Endothelial cell of umbilical vein (primary cell): ENCODE results near the gene CUBN. TPM values are rescaled to one million over a fixed set of nuclear protein-coding genes. Genes with fewer than 3 reads are reported as not detected.
A peak's percentile ranks its signal among the peaks of the same experiment; 100 is the strongest.

ENCODE experiments used
- BruUV-seq: library from RNA; stranded (reverse); fragments of 400-500 nt; replicated peaks from 2 replicates; lab custom pipeline; 2021; lab: Mats Ljungman, UMichigan
- CTCF ChIA-PET: fragments of 300-600, 350-600 bp; sonication (Branson Sonifier 250); formaldehyde crosslinking; loops from one replicate; lab custom pipeline; 2021; ENCODE audit warnings: antibody characterized with exemption, inconsistent platforms; lab: Charles Lee
- POLR2A ChIA-PET: fragments of 300-600, 350-600 bp; sonication (Branson Sonifier 250); formaldehyde crosslinking; loops from one replicate; lab custom pipeline; 2021; ENCODE audit warnings: antibody characterized with exemption, inconsistent platforms; lab: Charles Lee
- DNase-seq: peaks from one replicate; pipeline ENCODE4 v3.0.0-alpha.2; 2011; ENCODE audit warnings: low read depth, low spot score
- FAIRE-seq: peaks from 2 replicates; lab custom pipeline; 2011; peaks lifted over from hg19 to GRCh38; lab: Jason Lieb, UNC
- H2AFZ ChIP-seq: 2 replicates; pipeline ENCODE4 v1.6.0; 2012; ENCODE audit warnings: low read depth, low read length, control low read depth, inconsistent platforms
- H3K27ac ChIP-seq: 2 replicates; pipeline ENCODE4 v1.5.1; 2011; ENCODE audit warnings: low read depth, mild to moderate bottlenecking, control low read depth, low read length, moderate library complexity; ENCODE audit not compliant: insufficient read depth
- H3K27me3 ChIP-seq, 2 experiments: 2 replicates each; pipeline versions ENCODE4 v1.6.0 to v1.6.1; 2011; ENCODE audit warnings: low read length in 2 of 2, mixed read lengths in 1 of 2; ENCODE audit not compliant: control insufficient read depth in 2 of 2, insufficient read depth in 2 of 2
- H3K36me3 ChIP-seq, 2 experiments: 2 replicates in 1 of 2; 3 replicates in 1 of 2; pipeline ENCODE4 v1.5.1; 2011; ENCODE audit warnings: low read length in 2 of 2, mild to moderate bottlenecking in 1 of 2, moderate library complexity in 1 of 2; ENCODE audit not compliant: control insufficient read depth in 2 of 2, insufficient read depth in 2 of 2; ENCODE audit errors: extremely low read depth in 1 of 2
- H3K4me1 ChIP-seq: 3 replicates; pipeline ENCODE4 v1.5.1; 2011; ENCODE audit warnings: mild to moderate bottlenecking, low read length; ENCODE audit not compliant: control insufficient read depth, insufficient read depth; ENCODE audit errors: extremely low read depth
- H3K4me2 ChIP-seq: 2 replicates; pipeline ENCODE4 v1.6.1; 2011; ENCODE audit warnings: low read length, control low read depth, mixed read lengths; ENCODE audit not compliant: insufficient read depth
- H3K4me3 ChIP-seq, 3 experiments: fragments of 200-600 bp in 1 of 3; sonication (generic), shearing (Covaris generic) in 1 of 3; replicated peaks in 1 of 3; 2 replicates each; pipeline ENCODE4 v1.5.1; 2011 to 2016; ENCODE audit warnings: control low read depth in 3 of 3, low read length in 3 of 3, mild to moderate bottlenecking in 2 of 3, inconsistent platforms in 1 of 3, low read depth in 1 of 3, moderate library complexity in 1 of 3; ENCODE audit not compliant: insufficient read depth in 1 of 3
- H3K79me2 ChIP-seq: 2 replicates; pipeline ENCODE4 v1.6.0; 2012; ENCODE audit warnings: low read length, inconsistent platforms; ENCODE audit not compliant: control insufficient read depth, insufficient read depth
- H3K9ac ChIP-seq: replicated peaks from 2 replicates; pipeline ENCODE3; 2011; ENCODE audit warnings: low read length, control low read depth; ENCODE audit not compliant: insufficient read depth; ENCODE audit errors: extremely low read depth
- H3K9me1 ChIP-seq: replicated peaks from 3 replicates; pipeline ENCODE4 v1.6.0; 2011; ENCODE audit warnings: mild to moderate bottlenecking, low read length; ENCODE audit not compliant: control insufficient read depth, insufficient read depth; ENCODE audit errors: extremely low read depth
- H3K9me3 ChIP-seq: replicated peaks from 2 replicates; pipeline ENCODE4 v1.5.1; 2012; ENCODE audit warnings: low read length, inconsistent platforms; ENCODE audit not compliant: control insufficient read depth, insufficient read depth
- H4K20me1 ChIP-seq: replicated peaks from 2 replicates; pipeline ENCODE3; 2011; ENCODE audit warnings: mild to moderate bottlenecking, low read length; ENCODE audit not compliant: control insufficient read depth, insufficient read depth; ENCODE audit errors: extremely low read depth
- EZH2 ChIP-seq: IDR thresholded peaks from 2 replicates; pipeline ENCODE4 v1.6.1; 2012; ENCODE audit warnings: borderline replicate concordance, low read depth, mild to moderate bottlenecking, moderate library complexity, low read length, inconsistent platforms; ENCODE audit not compliant: severe bottlenecking
- FOS ChIP-seq: IDR thresholded peaks from 2 replicates; pipeline ENCODE4 v1.6.1; 2011; ENCODE audit warnings: mild to moderate bottlenecking, low read length, moderate library complexity, borderline replicate concordance; ENCODE audit not compliant: insufficient read depth
- GATA2 ChIP-seq: IDR thresholded peaks from 2 replicates; pipeline ENCODE4 v1.7.0; 2011; ENCODE audit warnings: low read depth, mild to moderate bottlenecking, moderate library complexity, mixed read lengths, low read length; ENCODE audit not compliant: insufficient read length, insufficient read depth
- JUN ChIP-seq: IDR thresholded peaks from 2 replicates; pipeline ENCODE4 v1.6.1; 2011; ENCODE audit warnings: borderline replicate concordance, low read depth; ENCODE audit not compliant: insufficient read length, insufficient read depth
- POLR2A ChIP-seq: IDR thresholded peaks from 2 replicates; pipeline ENCODE4 v1.6.1; 2012; ENCODE audit warnings: low read depth, mild to moderate bottlenecking, control low read depth, low read length
- POLR2AphosphoS5 ChIP-seq: IDR thresholded peaks from 2 replicates; pipeline ENCODE4 v1.6.1; 2012; ENCODE audit warnings: low read depth, mild to moderate bottlenecking, control low read depth, low read length, moderate library complexity; ENCODE audit not compliant: insufficient read depth
- dilution Hi-C: fragments of 300-500 bp; cut with MboI; formaldehyde crosslinking; loops from one replicate; pipeline ENCODE4 v1.15.0; 2019; ENCODE audit warnings: low sequenced_read_pairs; ENCODE audit not compliant: extremely low pct_ligation_motif_present
- intact Hi-C: fragments of 100-400 bp; cut with micrococcal nuclease; formaldehyde crosslinking; loops from one replicate; pipeline ENCODE4 v1.10.0; 2022
- polyA plus RNA-seq, 4 experiments: library from polyadenylated mRNA; depleted of rRNA in 3 of 4; stranded (reverse) in 3 of 4; unstranded in 1 of 4; fragments of >200 nt; gene quantifications; 2 replicates each; pipeline versions ENCODE4 v1.2.1 to v1.2.3, GENCODE V29; 2011 to 2012; ENCODE audit warnings: missing spikeins in 1 of 4
- total RNA-seq: library from RNA; stranded (reverse); gene quantifications from 2 replicates; pipeline ENCODE4 v1.2.3, GENCODE V29; 2021
- TF ChIP-seq, protein P1 (sequence below), 2 donors: IDR thresholded peaks; 1 replicate in 1 of 2; 2 replicates in 1 of 2; pipeline ENCODE4 v1.5.1; 2011; ENCODE audit warnings: low read length in 2 of 2, mild to moderate bottlenecking in 2 of 2, moderate library complexity in 2 of 2, control low read depth in 1 of 2, inconsistent platforms in 1 of 2, low read depth in 1 of 2; ENCODE audit not compliant: insufficient read depth in 1 of 2; ENCODE audit errors: extremely low read depth in 1 of 2

The CUBN gene
- total and polyA plus RNA-seq, 2 donors (not counting 3 experiments of a cell fraction or from before 2014, with no cell fraction given) = 2.7 to 4.6 TPM

DNA sequence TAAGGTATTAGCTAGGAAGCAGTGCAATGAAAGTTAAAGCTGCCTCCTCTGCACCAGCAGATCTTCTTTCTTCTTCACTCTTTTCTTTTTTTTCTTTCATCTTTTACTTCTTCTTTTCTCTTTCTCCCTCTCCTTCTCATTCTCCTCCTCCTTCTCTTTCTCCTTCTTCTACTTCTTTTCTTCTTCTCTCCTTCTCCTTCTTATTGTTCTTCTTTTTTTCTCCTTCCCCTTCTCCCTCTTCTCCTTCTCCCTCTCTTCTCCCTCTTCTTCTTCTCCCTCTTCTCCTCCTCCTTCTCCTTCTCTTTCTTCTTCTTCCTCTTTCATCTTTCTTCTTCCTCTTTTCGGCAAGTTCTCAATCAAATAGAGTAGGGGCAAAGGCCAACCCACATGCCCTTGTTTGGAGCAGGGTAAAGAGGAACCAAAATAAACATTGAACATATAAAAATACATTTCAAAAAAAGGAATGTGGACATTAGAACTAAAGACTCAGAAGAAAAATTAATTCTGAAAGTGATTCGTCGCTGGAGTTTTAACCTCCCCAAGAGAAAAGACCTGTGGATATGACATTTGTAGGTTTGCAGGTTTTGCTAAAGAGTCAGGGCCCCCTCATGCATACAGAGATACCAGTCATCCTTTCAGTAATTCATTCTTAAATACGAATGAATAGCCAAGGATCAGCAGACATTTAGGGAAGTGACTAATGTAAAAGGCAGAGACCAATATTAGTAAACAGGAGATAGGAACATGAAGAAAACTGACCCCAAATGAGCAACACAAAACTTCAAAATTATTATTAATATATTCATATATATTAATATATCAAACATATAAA is 219.4 kb downstream of the CUBN start:
- DNase-seq = peak; percentile 60
- H3K36me3 ChIP-seq = no peaks in the 10 kb centered on the region
- no peaks in the 10 kb centered on the region for H3K9me3 ChIP-seq
- H3K9ac ChIP-seq = peak overlapping the region; percentile 16
- dilution Hi-C loops (no loop called here), intact Hi-C loops (loop anchor here (1.0 to 5.0 kb wide), 6 partner anchors 9 to 152 kb away; no protein-coding TSS in a partner anchor)
- peaks cover 20% of the 10 kb centered on the region for H3K4me1 ChIP-seq
- H3K27me3 ChIP-seq = no peaks in the 10 kb centered on the region
- no peak overlapping the region for H3K4me3 ChIP-seq
- peak; percentile 10 for TF ChIP-seq GATA2
- no peak for TF ChIP-seq EZH2
- TF ChIP-seq, protein P1, sequence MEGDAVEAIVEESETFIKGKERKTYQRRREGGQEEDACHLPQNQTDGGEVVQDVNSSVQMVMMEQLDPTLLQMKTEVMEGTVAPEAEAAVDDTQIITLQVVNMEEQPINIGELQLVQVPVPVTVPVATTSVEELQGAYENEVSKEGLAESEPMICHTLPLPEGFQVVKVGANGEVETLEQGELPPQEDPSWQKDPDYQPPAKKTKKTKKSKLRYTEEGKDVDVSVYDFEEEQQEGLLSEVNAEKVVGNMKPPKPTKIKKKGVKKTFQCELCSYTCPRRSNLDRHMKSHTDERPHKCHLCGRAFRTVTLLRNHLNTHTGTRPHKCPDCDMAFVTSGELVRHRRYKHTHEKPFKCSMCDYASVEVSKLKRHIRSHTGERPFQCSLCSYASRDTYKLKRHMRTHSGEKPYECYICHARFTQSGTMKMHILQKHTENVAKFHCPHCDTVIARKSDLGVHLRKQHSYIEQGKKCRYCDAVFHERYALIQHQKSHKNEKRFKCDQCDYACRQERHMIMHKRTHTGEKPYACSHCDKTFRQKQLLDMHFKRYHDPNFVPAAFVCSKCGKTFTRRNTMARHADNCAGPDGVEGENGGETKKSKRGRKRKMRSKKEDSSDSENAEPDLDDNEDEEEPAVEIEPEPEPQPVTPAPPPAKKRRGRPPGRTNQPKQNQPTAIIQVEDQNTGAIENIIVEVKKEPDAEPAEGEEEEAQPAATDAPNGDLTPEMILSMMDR (IDR thresholded peaks at IDR 0.05; ENCODE audit: extremely low read depth in 1 of 2, insufficient read depth in 1 of 2, low read depth in 1 of 2, low read length in 2 of 2) = no peak
- no peak for TF ChIP-seq POLR2AphosphoS5
- no peak for TF ChIP-seq POLR2A
- TF ChIP-seq FOS = peak; percentile 71
- TF ChIP-seq JUN = peak; percentile 35
- ChIA-PET CTCF (interaction anchor here (1.2 kb wide), 1 partner anchor 58 kb away, joined by 7 read pairs; no protein-coding TSS in a partner anchor), POLR2A (no interaction called here)
- BruUV-seq = no TSS peak
- no peaks in the 10 kb centered on the region for H3K79me2 ChIP-seq
- peak overlapping the region; percentile 3 for H3K4me2 ChIP-seq
- no peaks in the 10 kb centered on the region for H4K20me1 ChIP-seq
- FAIRE-seq = peak; percentile 64
- peak overlapping the region; percentile 75 for H2AFZ ChIP-seq
- peak overlapping the region; percentile 82 for H3K27ac ChIP-seq
- H3K9me1 ChIP-seq = no peaks in the 10 kb centered on the region
